Left forelimb (tissue), 1 donor: ENCODE measurements around the gene PRPSAP2.
"Not testable (repeated sequence)": the region's sequence is repeated elsewhere in the genome, so short reads cannot be mapped to it uniquely, and the experiment has no call there.

ENCODE experiments used
- DNase-seq: peaks from one replicate; pipeline ENCODE4 v3.0.0-alpha.2; 2018; ENCODE audit warnings: low spot score

Gene PRPSAP2

DNA sequence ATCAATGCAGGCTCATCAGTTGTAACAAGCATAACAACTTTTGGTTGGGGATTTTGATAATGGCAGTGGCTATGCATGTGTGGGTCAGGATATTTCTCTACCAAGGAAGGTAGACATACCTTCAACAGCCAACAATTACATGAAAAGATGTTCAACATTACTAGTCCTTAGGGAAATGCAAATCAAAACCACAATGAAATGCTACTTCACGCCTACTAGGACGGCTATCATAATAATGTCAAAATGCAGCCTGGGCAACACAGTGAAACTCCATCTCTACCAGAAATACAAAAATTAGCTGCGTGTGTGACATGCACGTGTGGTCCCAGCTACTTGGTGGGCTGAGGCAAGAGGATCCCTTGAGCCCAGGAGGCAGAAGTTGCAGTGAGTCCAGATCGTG, 86.7 kb downstream of the PRPSAP2 start:
- DNase-seq, result no peak

DNA sequence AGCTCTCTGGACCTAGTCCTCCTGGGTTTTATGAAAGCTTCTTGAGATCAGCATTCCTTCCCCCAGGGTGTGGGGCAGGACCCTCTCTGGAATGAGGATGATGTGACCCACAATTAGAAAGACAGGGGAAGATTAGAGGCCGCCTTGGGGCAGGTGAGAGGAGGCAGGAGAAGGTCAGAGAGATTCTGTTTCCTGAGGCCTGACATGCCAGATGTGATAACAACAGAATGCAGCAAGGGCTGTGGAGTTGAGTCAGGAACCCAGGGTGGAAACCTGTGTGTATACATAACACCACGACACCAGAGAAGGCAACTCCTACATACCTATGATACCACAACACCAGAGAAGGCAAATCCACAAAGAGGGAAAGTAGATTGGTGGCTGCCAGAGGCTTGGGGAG, 88.6 kb downstream of the PRPSAP2 start:
- DNase-seq, result no peak

- DNase-seq, result no peak
These were observed 89.9 kb downstream of the PRPSAP2 start for GRCh38 chr17:18947866-18948265.

DNA sequence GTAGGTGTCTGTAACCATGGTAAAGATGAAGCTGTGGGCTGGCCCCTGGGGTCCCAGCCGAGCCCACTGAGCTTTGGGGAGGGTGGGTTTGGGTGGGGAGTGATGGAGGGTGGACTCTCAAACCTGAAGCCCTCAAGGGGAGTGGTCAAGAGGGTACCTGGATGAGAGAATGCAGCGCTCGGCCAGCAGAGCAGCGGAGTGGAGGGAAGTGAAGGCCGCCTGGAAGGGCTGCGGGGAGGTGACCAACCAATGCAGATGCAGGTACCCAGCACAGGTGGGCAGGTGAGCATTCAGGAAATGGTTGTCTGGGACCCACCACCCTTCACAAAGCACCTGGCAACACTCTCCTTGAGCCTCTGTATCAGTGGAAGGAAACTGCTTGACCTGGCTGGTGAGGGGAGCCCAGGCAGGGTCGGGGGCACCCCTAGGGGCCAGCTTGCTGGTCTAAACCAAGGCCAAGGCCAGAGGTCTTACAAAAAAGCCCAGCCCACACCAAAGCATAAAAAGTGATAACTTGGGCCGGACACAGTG, 90.6 kb downstream of the PRPSAP2 start:
- DNase-seq, result no peak

DNA sequence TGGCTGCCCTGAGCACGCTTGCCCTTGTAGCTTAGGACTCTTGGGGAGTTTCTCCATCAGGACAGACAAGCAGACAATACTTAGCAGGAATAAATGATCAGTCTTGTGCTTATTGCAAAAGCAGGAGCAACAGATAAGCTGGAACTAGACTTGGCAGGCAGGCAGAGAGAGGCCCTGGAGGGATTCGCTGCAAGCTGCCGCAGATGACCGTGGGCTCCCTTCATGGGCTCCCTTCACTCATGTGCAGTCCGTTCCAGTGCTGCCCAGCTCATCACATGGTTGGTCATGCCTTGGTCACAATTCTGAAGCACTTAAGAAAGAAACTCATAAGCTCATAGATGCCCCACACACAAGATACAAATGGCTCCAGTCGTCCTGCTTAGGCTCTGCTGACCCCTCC, 91.6 kb downstream of the PRPSAP2 start:
- no peak for DNase-seq

- DNase-seq, result no peak
These were observed 92.4 kb downstream of the PRPSAP2 start for GRCh38 chr17:18950346-18950745.

GRCh38 chr17:18950944-18951905, 93.3 kb downstream of the PRPSAP2 start:
- DNase-seq, result no peak

- DNase-seq, result no peak
These were observed 94.3 kb downstream of the PRPSAP2 start, which contains the start of gene SLC5A10 for GRCh38 chr17:18951941-18952842. Gene SLC5A10 (plus strand): TSS chr17:18952165. CDS start chr17:18952206, 41 bp downstream.

- no peak for DNase-seq
These were observed 95.3 kb downstream of the PRPSAP2 start for GRCh38 chr17:18953231-18953728.

DNA sequence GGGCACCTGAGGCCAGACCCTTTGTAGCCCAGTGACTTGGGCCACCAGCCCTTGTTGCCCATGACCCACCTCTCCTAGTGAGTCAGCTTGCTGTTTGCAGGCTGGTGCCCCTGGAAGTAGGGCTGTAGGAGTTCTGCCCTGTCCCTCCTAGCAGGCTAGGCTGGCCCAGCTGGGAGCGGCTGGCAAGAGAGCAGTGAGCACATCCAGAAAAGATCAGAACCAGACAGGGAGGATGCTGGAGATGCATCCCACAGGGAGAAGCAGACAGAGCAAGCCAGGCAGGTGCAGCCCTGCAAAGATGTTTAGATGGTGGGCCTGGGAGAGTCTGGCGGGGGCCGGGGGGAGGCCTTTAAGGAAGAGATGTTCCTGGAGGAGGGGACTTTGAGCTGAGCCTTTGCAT, 96.4 kb downstream of the PRPSAP2 start:
- no peak for DNase-seq

GRCh38 chr17:18955009-18955408, 97.1 kb downstream of the PRPSAP2 start:
- no peak for DNase-seq

GRCh38 chr17:18956021-18956420, 98.1 kb downstream of the PRPSAP2 start:
- DNase-seq, result not testable (repeated sequence)

- DNase-seq, result no peak
These were observed 98.7 kb downstream of the PRPSAP2 start for GRCh38 chr17:18956581-18956980.

DNA sequence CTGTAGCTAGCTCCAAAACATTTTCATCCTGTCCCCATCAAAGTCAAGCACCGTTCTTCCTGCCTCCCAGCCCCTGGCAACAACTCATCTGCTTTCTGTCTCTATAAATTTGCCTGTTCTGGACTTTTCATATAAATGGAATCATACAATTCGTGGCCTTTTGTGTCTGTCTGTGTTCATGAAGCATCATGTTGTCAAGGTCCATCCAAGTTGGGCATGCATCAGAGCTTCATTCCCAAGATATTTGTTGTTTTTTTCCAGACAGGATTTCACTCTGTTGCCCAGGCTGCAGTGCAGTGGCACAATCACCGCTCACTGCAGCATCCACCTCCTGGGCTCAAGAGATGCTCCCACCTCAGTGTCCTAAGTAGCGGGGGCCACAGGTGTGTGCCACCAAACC, 99.9 kb downstream of the PRPSAP2 start:
- DNase-seq, result no peak

DNA sequence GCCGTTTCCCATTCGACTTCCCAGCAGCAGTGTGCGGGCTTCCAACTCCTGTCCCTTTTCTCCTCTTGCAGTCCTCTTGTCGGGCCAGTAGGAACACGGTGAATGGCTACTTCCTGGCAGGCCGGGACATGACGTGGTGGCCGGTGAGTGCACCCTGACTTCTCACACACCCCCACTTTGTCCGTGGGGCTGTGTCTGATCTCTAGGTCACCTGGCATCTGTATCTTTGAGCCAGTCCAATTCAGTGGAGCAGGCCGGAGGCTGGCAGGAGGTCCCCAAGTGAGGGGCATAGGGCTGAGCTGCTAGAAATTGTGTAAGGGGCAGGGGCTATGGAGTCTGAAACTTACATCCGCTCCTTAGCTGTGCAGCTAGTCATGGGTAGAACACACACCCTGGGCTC, 100.7 kb downstream of the PRPSAP2 start:
- DNase-seq, result no peak

DNA sequence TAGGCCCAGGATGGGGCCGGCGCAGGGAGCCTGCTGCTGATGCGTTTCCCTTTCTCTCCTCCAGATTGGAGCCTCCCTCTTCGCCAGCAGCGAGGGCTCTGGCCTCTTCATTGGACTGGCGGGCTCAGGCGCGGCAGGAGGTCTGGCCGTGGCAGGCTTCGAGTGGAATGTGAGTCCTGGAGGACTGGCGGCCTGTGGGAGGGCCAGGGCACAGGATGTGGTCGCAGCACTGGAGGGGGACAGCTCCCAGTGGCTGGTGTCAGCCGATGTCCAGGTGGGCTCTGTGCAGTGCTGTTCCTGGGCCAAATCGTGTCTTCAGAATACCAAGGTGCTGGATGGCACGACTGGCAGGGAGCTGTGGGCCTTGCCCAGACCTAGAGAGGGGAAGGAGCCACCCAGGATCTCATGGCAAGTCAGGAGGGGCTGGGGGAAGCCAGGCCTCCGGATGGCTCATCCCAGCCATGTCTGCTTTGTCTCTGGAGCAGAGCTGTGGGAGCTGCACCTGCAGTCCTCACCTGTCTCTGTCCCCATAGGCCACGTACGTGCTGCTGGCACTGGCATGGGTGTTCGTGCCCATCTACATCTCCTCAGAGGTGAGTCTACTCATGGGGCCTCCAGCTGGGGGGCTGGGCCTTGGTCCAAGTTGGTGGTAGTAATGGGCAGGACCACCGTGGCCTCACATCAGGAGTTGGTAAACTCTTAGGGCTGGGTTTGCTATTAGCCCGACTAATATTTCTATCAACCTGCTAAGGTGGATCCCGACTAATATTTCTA, 101.3 kb downstream of the PRPSAP2 start:
- DNase-seq, result no peak

- DNase-seq, result no peak
These were observed 101.9 kb downstream of the PRPSAP2 start for GRCh38 chr17:18959845-18960240.

- DNase-seq, result peak; percentile 62
These were observed 102.3 kb downstream of the PRPSAP2 start for GRCh38 chr17:18960241-18960665.

DNA sequence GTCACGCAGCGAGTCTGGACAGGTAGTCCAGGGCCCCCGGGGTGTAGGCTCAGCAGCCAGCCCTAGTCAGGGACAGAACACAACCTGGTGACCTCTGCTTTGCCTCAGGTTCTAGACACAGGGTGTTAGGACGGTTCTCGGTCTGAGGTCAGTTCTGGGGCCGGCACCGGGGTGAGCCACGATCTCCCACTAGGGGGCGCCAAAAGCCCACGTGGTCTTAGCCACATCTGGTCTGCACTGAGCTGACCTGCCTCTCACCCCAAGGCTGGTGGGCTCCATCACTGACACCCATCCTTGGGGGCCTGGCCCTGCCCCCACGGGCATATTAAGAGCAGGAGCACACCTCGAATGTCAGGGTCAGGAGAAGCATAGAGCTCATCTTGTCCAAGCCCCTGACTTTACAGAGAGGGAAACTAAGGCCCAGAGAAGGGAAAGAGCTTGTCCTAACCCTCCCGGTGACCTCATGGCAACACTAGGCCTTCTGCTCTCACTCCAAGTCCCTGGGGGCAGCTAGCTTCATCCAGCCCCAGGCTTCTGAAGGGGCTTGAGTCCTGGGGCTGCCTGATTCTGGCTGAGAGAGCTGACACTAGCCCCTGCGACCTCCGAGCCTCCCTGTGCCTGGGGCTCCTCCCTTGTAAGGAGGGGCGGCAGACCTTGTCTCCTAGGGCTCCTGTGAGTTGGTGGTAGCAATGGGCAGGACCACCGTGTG, 103.0 kb downstream of the PRPSAP2 start:
- peak; percentile 88 for DNase-seq

- no peak for DNase-seq
These were observed 103.9 kb downstream of the PRPSAP2 start for GRCh38 chr17:18961634-18962493.
